ENCODE measurements around the gene HSD11B2. TPM values are rescaled to one million over a fixed set of nuclear protein-coding genes. Genes with fewer than 3 reads are reported as not detected.

HSD11B2 gene
- total RNA-seq, 1 donor from 2014 or later: 2.1 TPM

- TF ChIP-seq CTCF (IDR thresholded peaks at IDR 0.05; ENCODE audit: insufficient read depth, low read length, severe bottlenecking): no peak
- DNase-seq (ENCODE audit: low read depth): no peak
- Histone ChIP-seq H3K27me3 (ENCODE audit: control insufficient read depth, insufficient read depth, low read length) (no peaks in the 10 kb centered on the region), H3K36me3 (ENCODE audit: control insufficient read depth, insufficient read depth, low read length) (peaks cover 6% of the 10 kb centered on the region), H3K4me3 (ENCODE audit: low read depth, low read length) (no peak overlapping the region)
- no peak for FAIRE-seq
These were observed 30.0 kb downstream of the HSD11B2 start for GRCh38 chr16:67460961-67461360.

DNA sequence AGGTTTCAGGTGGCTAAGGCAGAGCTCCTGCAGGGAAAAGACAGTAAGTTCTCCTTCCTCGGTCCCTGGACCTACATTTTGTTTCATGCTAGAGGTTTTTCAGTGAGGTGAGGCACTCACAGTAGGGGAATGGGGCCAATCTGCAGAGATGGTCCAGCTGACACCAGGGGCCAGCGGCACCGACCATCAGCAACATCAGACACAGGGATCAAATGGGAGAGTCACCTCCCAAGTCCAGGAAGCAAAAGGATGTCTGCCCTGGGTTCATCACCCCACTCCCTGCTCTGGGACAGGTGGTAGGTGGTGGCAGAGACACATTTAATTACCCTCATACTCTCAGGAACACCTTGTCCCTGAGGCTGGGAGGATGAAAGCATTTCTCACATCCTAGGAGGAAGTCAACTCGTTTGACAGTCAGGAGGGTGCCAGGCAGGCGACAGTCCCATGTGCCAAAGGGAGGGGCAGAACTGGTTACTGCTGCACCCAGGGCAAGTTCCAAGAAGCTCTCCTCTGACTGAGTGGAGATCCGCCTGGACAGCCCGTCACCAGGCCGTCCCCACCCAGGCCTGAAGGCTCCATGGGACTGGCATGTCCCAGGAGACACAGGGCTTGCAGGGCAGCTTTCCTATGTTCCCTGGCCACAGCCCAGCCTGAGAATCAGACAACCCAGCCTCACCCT lies 30.8 kb downstream of the HSD11B2 start:
- Histone ChIP-seq H3K4me3 (ENCODE audit: low read depth, low read length) (no peak overlapping the region), H3K36me3 (ENCODE audit: control insufficient read depth, insufficient read depth, low read length) (peaks cover 6% of the 10 kb centered on the region), H3K27me3 (ENCODE audit: control insufficient read depth, insufficient read depth, low read length) (no peaks in the 10 kb centered on the region)
- DNase-seq (ENCODE audit: low read depth) (peak; percentile 10), FAIRE-seq (peak; percentile 73)
- no peak for TF ChIP-seq CTCF (IDR thresholded peaks at IDR 0.05; ENCODE audit: insufficient read depth, low read length, severe bottlenecking)

DNA sequence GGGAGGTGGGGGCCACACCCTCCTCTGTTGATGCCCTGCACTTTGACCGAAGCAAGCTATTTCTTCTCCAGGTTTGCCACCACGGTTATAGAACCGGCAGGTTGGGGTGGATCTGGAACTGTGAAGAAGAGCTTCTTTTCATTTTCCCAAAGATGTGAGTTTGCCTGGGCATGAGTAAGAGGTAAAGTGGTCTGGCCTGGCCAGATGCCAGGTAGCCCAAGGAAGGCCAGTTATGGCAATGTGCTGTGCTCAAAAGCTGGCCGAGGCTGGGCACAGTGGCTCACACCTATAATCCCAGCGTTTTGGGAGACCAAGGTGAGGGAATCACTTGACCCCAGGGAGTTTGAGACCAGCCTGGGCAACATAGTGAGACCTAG lies 31.3 kb downstream of the HSD11B2 start:
- Histone ChIP-seq H3K27me3 (ENCODE audit: control insufficient read depth, insufficient read depth, low read length) (no peaks in the 10 kb centered on the region), H3K4me3 (ENCODE audit: low read depth, low read length) (no peak overlapping the region), H3K36me3 (ENCODE audit: control insufficient read depth, insufficient read depth, low read length) (peaks cover 6% of the 10 kb centered on the region)
- DNase-seq (ENCODE audit: low read depth) (no peak), FAIRE-seq (no peak)
- no peak for TF ChIP-seq CTCF (IDR thresholded peaks at IDR 0.05; ENCODE audit: insufficient read depth, low read length, severe bottlenecking)

- FAIRE-seq: no peak
- H3K36me3 ChIP-seq (ENCODE audit: control insufficient read depth, insufficient read depth, low read length): peaks cover 2% of the 10 kb centered on the region
These were observed 32.1 kb downstream of the HSD11B2 start for GRCh38 chr16:67463059-67463458.

GRCh38 chr16:67463691-67464090 lies 32.8 kb downstream of the HSD11B2 start:
- peaks cover 2% of the 10 kb centered on the region for H3K36me3 ChIP-seq (ENCODE audit: control insufficient read depth, insufficient read depth, low read length)
- no peak overlapping the region for H3K4me3 ChIP-seq (ENCODE audit: low read depth, low read length)
- FAIRE-seq (no peak), DNase-seq (ENCODE audit: low read depth) (no peak)
- H3K27me3 ChIP-seq (ENCODE audit: control insufficient read depth, insufficient read depth, low read length): no peaks in the 10 kb centered on the region
- no peak for TF ChIP-seq CTCF (IDR thresholded peaks at IDR 0.05; ENCODE audit: insufficient read depth, low read length, severe bottlenecking)

More at GRCh38 chr16:67463059-67463458, 32.1 kb downstream of the HSD11B2 start:
- TF ChIP-seq CTCF (IDR thresholded peaks at IDR 0.05; ENCODE audit: insufficient read depth, low read length, severe bottlenecking): no peak
- no peak for DNase-seq (ENCODE audit: low read depth)
- no peaks in the 10 kb centered on the region for H3K27me3 ChIP-seq (ENCODE audit: control insufficient read depth, insufficient read depth, low read length)
- no peak overlapping the region for H3K4me3 ChIP-seq (ENCODE audit: low read depth, low read length)

DNA sequence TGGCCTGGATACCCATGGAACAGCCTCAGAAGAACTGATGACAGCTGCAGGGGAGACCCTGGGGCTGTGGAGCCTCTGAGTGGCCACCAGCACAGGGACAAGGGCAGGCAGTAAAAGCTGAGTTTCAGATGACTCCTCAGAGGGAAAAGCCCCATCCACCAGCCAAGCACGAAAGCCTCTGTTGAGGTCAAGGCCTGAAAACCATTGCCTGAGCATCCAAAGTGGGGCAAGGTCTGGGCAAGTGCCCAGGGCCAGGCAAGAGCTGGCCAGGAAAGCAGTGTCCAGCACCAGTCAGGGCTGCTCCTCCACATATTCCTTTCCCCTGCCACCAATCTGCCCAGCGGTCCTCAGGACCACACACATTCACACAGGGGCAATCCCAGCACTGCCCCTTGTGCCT lies 33.6 kb downstream of the HSD11B2 start:
- peaks cover 5% of the 10 kb centered on the region for H3K36me3 ChIP-seq (ENCODE audit: control insufficient read depth, insufficient read depth, low read length)
- no peak overlapping the region for H3K4me3 ChIP-seq (ENCODE audit: low read depth, low read length)
- no peaks in the 10 kb centered on the region for H3K27me3 ChIP-seq (ENCODE audit: control insufficient read depth, insufficient read depth, low read length)
- no peak for DNase-seq (ENCODE audit: low read depth)
- TF ChIP-seq CTCF (IDR thresholded peaks at IDR 0.05; ENCODE audit: insufficient read depth, low read length, severe bottlenecking): no peak
- no peak for FAIRE-seq
